ENCODE measurements around the gene SH2D3A.

DNA sequence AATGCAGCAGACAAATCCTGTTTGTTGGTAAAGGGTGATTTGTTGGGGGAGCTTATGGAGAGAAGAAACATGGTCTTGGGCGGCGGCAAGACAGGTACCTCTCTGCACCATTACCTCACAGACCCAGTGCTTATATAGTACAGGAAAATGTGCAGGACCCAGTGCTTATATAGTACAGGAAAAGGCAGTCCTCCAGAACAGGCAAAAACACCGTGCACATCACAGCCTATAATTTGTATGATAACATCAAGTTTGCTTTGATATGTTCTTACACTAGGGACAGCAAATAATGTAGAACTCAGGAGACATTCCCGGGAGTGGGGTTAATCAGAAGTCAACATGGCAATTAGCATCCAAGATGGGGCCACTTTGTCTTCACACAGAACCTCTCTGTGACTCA lies 26.2 kb upstream of the SH2D3A start:
- TF ChIP-seq POLR2A (IDR thresholded peaks at IDR 0.05; ENCODE audit: extremely low read depth, insufficient read length) (no peak), MYC (IDR thresholded peaks at IDR 0.05; ENCODE audit: low read depth, low read length) (no peak)
- TF ChIP-seq, protein P1, sequence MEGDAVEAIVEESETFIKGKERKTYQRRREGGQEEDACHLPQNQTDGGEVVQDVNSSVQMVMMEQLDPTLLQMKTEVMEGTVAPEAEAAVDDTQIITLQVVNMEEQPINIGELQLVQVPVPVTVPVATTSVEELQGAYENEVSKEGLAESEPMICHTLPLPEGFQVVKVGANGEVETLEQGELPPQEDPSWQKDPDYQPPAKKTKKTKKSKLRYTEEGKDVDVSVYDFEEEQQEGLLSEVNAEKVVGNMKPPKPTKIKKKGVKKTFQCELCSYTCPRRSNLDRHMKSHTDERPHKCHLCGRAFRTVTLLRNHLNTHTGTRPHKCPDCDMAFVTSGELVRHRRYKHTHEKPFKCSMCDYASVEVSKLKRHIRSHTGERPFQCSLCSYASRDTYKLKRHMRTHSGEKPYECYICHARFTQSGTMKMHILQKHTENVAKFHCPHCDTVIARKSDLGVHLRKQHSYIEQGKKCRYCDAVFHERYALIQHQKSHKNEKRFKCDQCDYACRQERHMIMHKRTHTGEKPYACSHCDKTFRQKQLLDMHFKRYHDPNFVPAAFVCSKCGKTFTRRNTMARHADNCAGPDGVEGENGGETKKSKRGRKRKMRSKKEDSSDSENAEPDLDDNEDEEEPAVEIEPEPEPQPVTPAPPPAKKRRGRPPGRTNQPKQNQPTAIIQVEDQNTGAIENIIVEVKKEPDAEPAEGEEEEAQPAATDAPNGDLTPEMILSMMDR (IDR thresholded peaks at IDR 0.05; ENCODE audit: low read depth, low read length): no peak
- TF ChIP-seq, protein P2, sequence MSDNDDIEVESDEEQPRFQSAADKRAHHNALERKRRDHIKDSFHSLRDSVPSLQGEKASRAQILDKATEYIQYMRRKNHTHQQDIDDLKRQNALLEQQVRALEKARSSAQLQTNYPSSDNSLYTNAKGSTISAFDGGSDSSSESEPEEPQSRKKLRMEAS (IDR thresholded peaks at IDR 0.05; ENCODE audit: low read depth, low read length): no peak
